Liver (tissue), 3 donors: Measurements from ENCODE around the gene WTIP.

Source experiments
- CTCF ChIP-seq: fragments of 150-350 bp; IDR thresholded peaks from 2 replicates; pipeline ENCODE4 v1.5.1; 2017; ENCODE audit warnings: improper control_type of control experiment, low read depth, low read length; ENCODE audit not compliant: missing input control
- EGR1 ChIP-seq, 2 donors: IDR thresholded peaks; 2 replicates each; pipeline ENCODE4 v1.6.1; 2016 to 2018; ENCODE audit warnings: antibody characterized with exemption in 2 of 2, low read depth in 2 of 2
- JUND ChIP-seq, 2 donors: IDR thresholded peaks; 2 replicates each; pipeline ENCODE4 v1.6.1; 2016; ENCODE audit warnings: antibody characterized with exemption in 2 of 2
- RAD21 ChIP-seq, 2 donors: IDR thresholded peaks; 2 replicates each; pipeline ENCODE4 v1.6.1; 2016; ENCODE audit warnings: antibody characterized with exemption in 2 of 2, mild to moderate bottlenecking in 2 of 2
- donor health status: healthy.
- donor health status: healthy.

- no peak for TF ChIP-seq CTCF
- no peak for TF ChIP-seq EGR1 (IDR thresholded peaks at IDR 0.05; ENCODE audit: low read depth in 2 of 2)
- TF ChIP-seq JUND (IDR thresholded peaks at IDR 0.05), result no peak
- no peak for TF ChIP-seq RAD21 (IDR thresholded peaks at IDR 0.05)
Observed at GRCh38 chr19:34493649-34494044, 12.1 kb downstream of the WTIP start.
